Caco-2 (cell line): ENCODE measurements around the gene MT1E. TPM values are rescaled to one million over a fixed set of nuclear protein-coding genes. Genes with fewer than 3 reads are reported as not detected.

Experiments used
- BruUV-seq: library from RNA; stranded (reverse); fragments of 400-500 nt; replicated peaks from 2 replicates; lab custom pipeline; 2021; lab: Mats Ljungman, UMichigan
- CTCF ChIA-PET: fragments of 300-600 bp; sonication (Branson Sonifier 250); formaldehyde crosslinking; loops from one replicate; lab custom pipeline; 2022; ENCODE audit warnings: antibody characterized with exemption; lab: Charles Lee
- POLR2A ChIA-PET: fragments of 300-600 bp; sonication (Branson Sonifier 250); formaldehyde crosslinking; loops from one replicate; lab custom pipeline; 2022; ENCODE audit warnings: antibody characterized with exemption; lab: Charles Lee
- DNase-seq, 2 experiments: peaks; one replicate each; pipeline versions ENCODE4 v3.0.0 to v3.0.0-alpha.2; 2020 to 2022
- H3K27me3 ChIP-seq: replicated peaks from 2 replicates; pipeline ENCODE4 v1.6.0; 2011; ENCODE audit warnings: low read length; ENCODE audit not compliant: control insufficient read depth, insufficient read depth
- H3K36me3 ChIP-seq: 2 replicates; pipeline ENCODE4 v1.5.1; 2011; ENCODE audit warnings: low read length; ENCODE audit not compliant: control insufficient read depth, insufficient read depth
- H3K4me1 ChIP-seq: fragments of 250-450 bp; sonication (Bioruptor Pico); 2 replicates; pipeline ENCODE4 v1.5.1; 2020; ENCODE audit warnings: mild to moderate bottlenecking
- H3K4me3 ChIP-seq: 2 replicates; pipeline ENCODE4 v1.5.1; 2011; ENCODE audit warnings: low read depth, mild to moderate bottlenecking, control low read depth, low read length
- H3K9me3 ChIP-seq: fragments of 250-450 bp; sonication (Bioruptor Pico); 2 replicates; pipeline ENCODE4 v1.5.1; 2020; ENCODE audit warnings: mild to moderate bottlenecking, moderate library complexity
- H3K27ac Mint-ChIP-seq: one replicate; pipeline ENCODE4 v1.8.0; 2022; ENCODE audit warnings: mixed read lengths; ENCODE audit not compliant: unreplicated experiment
- H3K27me3 Mint-ChIP-seq: one replicate; pipeline ENCODE4 v1.8.0; 2022; ENCODE audit warnings: mixed read lengths; ENCODE audit not compliant: insufficient read depth, unreplicated experiment
- H3K36me3 Mint-ChIP-seq: one replicate; pipeline ENCODE4 v1.8.0; 2022; ENCODE audit warnings: mild to moderate bottlenecking, mixed read lengths; ENCODE audit not compliant: insufficient read depth, unreplicated experiment
- H3K4me1 Mint-ChIP-seq: one replicate; pipeline ENCODE4 v1.8.0; 2022; ENCODE audit warnings: low read depth, mixed read lengths; ENCODE audit not compliant: unreplicated experiment
- H3K4me3 Mint-ChIP-seq: one replicate; pipeline ENCODE4 v1.8.0; 2022; ENCODE audit warnings: mild to moderate bottlenecking, moderate library complexity, mixed read lengths; ENCODE audit not compliant: unreplicated experiment
- H3K9me3 Mint-ChIP-seq: one replicate; pipeline ENCODE4 v1.8.0; 2022; ENCODE audit warnings: mixed read lengths; ENCODE audit not compliant: unreplicated experiment
- CTCF ChIP-seq, 2 experiments: fragments of 200-600 bp in 1 of 2; IDR thresholded peaks; 1 replicate in 1 of 2; 2 replicates in 1 of 2; pipeline versions ENCODE4 v1.5.1 to v1.8.0; 2011 to 2022; ENCODE audit warnings: antibody characterized with exemption in 1 of 2, control low read depth in 1 of 2, inconsistent platforms in 1 of 2, low read depth in 1 of 2, low read length in 1 of 2, mild to moderate bottlenecking in 1 of 2, moderate library complexity in 1 of 2; ENCODE audit not compliant: insufficient read depth in 1 of 2, severe bottlenecking in 1 of 2, unreplicated experiment in 1 of 2
- intact Hi-C: fragments of 100-400 bp; cut with micrococcal nuclease; formaldehyde crosslinking; loops from one replicate; pipeline ENCODE4 v1.10.0; 2022; ENCODE audit not compliant: unreplicated experiment
- total RNA-seq: library from RNA; stranded (reverse); gene quantifications from 2 replicates; pipeline ENCODE4 v1.2.3, GENCODE V29; 2022

Gene MT1E
- total RNA-seq, 1 experiment from 2014 or later = 2.0 TPM

- peaks cover 28% of the 10 kb centered on the region for H3K27me3 Mint-ChIP-seq
- no peaks in the 10 kb centered on the region for H3K36me3 Mint-ChIP-seq
- H3K9me3 Mint-ChIP-seq = no peaks in the 10 kb centered on the region
- H3K27ac Mint-ChIP-seq = no peak overlapping the region
- ChIA-PET CTCF (no interaction called here), POLR2A (no interaction called here)
- intact Hi-C loops = no loop called here
- peaks cover 8% of the 10 kb centered on the region; the same call in 1 of the 2 replicates for H3K27me3 ChIP-seq
- peaks cover 5% of the 10 kb centered on the region for H3K4me1 Mint-ChIP-seq
- no peak for DNase-seq
- H3K36me3 ChIP-seq = no peaks in the 10 kb centered on the region
- H3K4me1 ChIP-seq = no peaks in the 10 kb centered on the region
- BruUV-seq = no TSS peak
- H3K9me3 ChIP-seq = no peaks in the 10 kb centered on the region
- TF ChIP-seq CTCF (IDR thresholded peaks at IDR 0.05; ENCODE audit: insufficient read depth in 1 of 2, low read depth in 1 of 2, low read length in 1 of 2, severe bottlenecking in 1 of 2, unreplicated experiment in 1 of 2) = no peak
- H3K4me3 ChIP-seq = peak overlapping the region; percentile 26
- peak overlapping the region; percentile 76 for H3K4me3 Mint-ChIP-seq
Measured at GRCh38 chr16:56631832-56632155, 6.2 kb downstream of the MT1E start.

GRCh38 chr16:56632156-56632847 lies 6.7 kb downstream of the MT1E start, which contains the start of gene MT1M:
TSS of gene MT1M (plus strand) at chr16:56632659. CDS start at chr16:56632732, 73 bp downstream.
- no peaks in the 10 kb centered on the region for H3K9me3 ChIP-seq
- intact Hi-C loops = no loop called here
- H3K9me3 Mint-ChIP-seq = no peaks in the 10 kb centered on the region
- peaks cover 28% of the 10 kb centered on the region for H3K27me3 Mint-ChIP-seq
- no peak within 1 kb of the TSS for H3K27ac Mint-ChIP-seq
- no peak for TF ChIP-seq CTCF (IDR thresholded peaks at IDR 0.05; ENCODE audit: insufficient read depth in 1 of 2, low read depth in 1 of 2, low read length in 1 of 2, severe bottlenecking in 1 of 2, unreplicated experiment in 1 of 2)
- BruUV-seq = no TSS peak
- H3K36me3 ChIP-seq = no peaks in the 10 kb centered on the region
- DNase-seq = no peak
- ChIA-PET POLR2A (no interaction called here), CTCF (no interaction called here)
- H3K4me3 ChIP-seq = peak within 1 kb of the TSS; percentile 26
- H3K4me1 ChIP-seq = no peaks in the 10 kb centered on the region
- peak within 1 kb of the TSS; percentile 76 for H3K4me3 Mint-ChIP-seq
- peaks cover 8% of the 10 kb centered on the region for H3K27me3 ChIP-seq
- H3K36me3 Mint-ChIP-seq = no peaks in the 10 kb centered on the region
- H3K4me1 Mint-ChIP-seq = peaks cover 5% of the 10 kb centered on the region

- POLR2A ChIA-PET = no interaction called here
- Histone ChIP-seq H3K27me3 (peaks cover 10% of the 10 kb centered on the region), H3K9me3 (no peaks in the 10 kb centered on the region), H3K4me1 (no peaks in the 10 kb centered on the region), H3K36me3 (no peaks in the 10 kb centered on the region), H3K4me3 (no peak overlapping the region)
- Mint-ChIP-seq H3K4me3 (peak overlapping the region; percentile 76), H3K9me3 (no peaks in the 10 kb centered on the region), H3K27ac (no peak overlapping the region), H3K27me3 (peaks cover 31% of the 10 kb centered on the region), H3K36me3 (no peaks in the 10 kb centered on the region), H3K4me1 (peaks cover 5% of the 10 kb centered on the region)
- no peak for DNase-seq
- intact Hi-C loops = no loop called here
- CTCF ChIA-PET = no interaction called here
- no TSS peak for BruUV-seq
- TF ChIP-seq CTCF (IDR thresholded peaks at IDR 0.05; ENCODE audit: insufficient read depth in 1 of 2, low read depth in 1 of 2, low read length in 1 of 2, severe bottlenecking in 1 of 2, unreplicated experiment in 1 of 2) = no peak
Measured at GRCh38 chr16:56632848-56633365, 7.3 kb downstream of the MT1E start.
